Trophoblast cell (in vitro differentiated cells and primary cell): ENCODE results near the gene TRAF3IP1.

Experiments
- DNase-seq, 2 donors: peaks; one replicate each; pipeline ENCODE4 v3.0.0-alpha.2; 2016
- H2AFZ ChIP-seq: 2 replicates; pipeline ENCODE4 v1.6.1; 2013; ENCODE audit warnings: low read length, moderate library complexity, mild to moderate bottlenecking; ENCODE audit not compliant: insufficient read depth, poor library complexity
- H2AK5ac ChIP-seq: 2 replicates; pipeline ENCODE4 v1.6.1; 2013; ENCODE audit warnings: mild to moderate bottlenecking, low read length
- H2BK120ac ChIP-seq: 2 replicates; pipeline ENCODE4 v1.6.1; 2013; ENCODE audit warnings: low read length, mild to moderate bottlenecking, moderate library complexity; ENCODE audit not compliant: insufficient read depth, poor library complexity
- H2BK12ac ChIP-seq: 2 replicates; pipeline ENCODE4 v1.6.1; 2013; ENCODE audit warnings: mild to moderate bottlenecking, low read length, moderate library complexity
- H2BK5ac ChIP-seq: 2 replicates; pipeline ENCODE4 v1.6.1; 2013; ENCODE audit warnings: low read length, low read depth, moderate library complexity, mild to moderate bottlenecking; ENCODE audit not compliant: poor library complexity
- H3K14ac ChIP-seq: 2 replicates; pipeline ENCODE4 v1.6.1; 2013; ENCODE audit warnings: mild to moderate bottlenecking, low read length
- H3K18ac ChIP-seq: 2 replicates; pipeline ENCODE4 v1.6.1; 2013; ENCODE audit warnings: mild to moderate bottlenecking, low read length
- H3K23ac ChIP-seq: 2 replicates; pipeline ENCODE4 v1.6.1; 2013; ENCODE audit warnings: low read length
- H3K27ac ChIP-seq: 2 replicates; pipeline ENCODE4 v1.5.1; 2013; ENCODE audit warnings: low read depth, mild to moderate bottlenecking, inconsistent platforms, low read length, moderate library complexity
- H3K27me3 ChIP-seq: 2 replicates; pipeline ENCODE4 v1.6.1; 2013; ENCODE audit warnings: inconsistent platforms, mild to moderate bottlenecking, low read length, moderate library complexity; ENCODE audit not compliant: insufficient read depth
- H3K36me3 ChIP-seq, 2 experiments: 1 replicate in 1 of 2; 2 replicates in 1 of 2; pipeline ENCODE4 v1.6.1; 2013; ENCODE audit warnings: low read length in 2 of 2, mild to moderate bottlenecking in 2 of 2, moderate library complexity in 1 of 2; ENCODE audit not compliant: insufficient read depth in 2 of 2, control insufficient read depth in 1 of 2
- H3K4ac ChIP-seq: 2 replicates; pipeline ENCODE4 v1.6.1; 2013; ENCODE audit warnings: low read depth, mild to moderate bottlenecking, low read length, moderate library complexity
- H3K4me1 ChIP-seq, 2 experiments: 1 replicate in 1 of 2; 2 replicates in 1 of 2; pipeline ENCODE4 v1.6.1; 2013; ENCODE audit warnings: low read length in 2 of 2, mild to moderate bottlenecking in 2 of 2, moderate library complexity in 1 of 2; ENCODE audit not compliant: insufficient read depth in 2 of 2, control insufficient read depth in 1 of 2
- H3K4me2 ChIP-seq: 2 replicates; pipeline ENCODE4 v1.6.1; 2013; ENCODE audit warnings: inconsistent platforms, mild to moderate bottlenecking, low read length, moderate library complexity
- H3K4me3 ChIP-seq: 2 replicates; pipeline ENCODE4 v1.5.1; 2013; ENCODE audit warnings: mild to moderate bottlenecking, low read depth, low read length, inconsistent platforms
- H3K79me1 ChIP-seq: one replicate; pipeline ENCODE4 v1.6.1; 2013; ENCODE audit warnings: low read length
- H3K79me2 ChIP-seq: 2 replicates; pipeline ENCODE4 v1.6.1; 2013; ENCODE audit warnings: low read length, mild to moderate bottlenecking; ENCODE audit not compliant: control insufficient read depth, insufficient read depth, poor library complexity
- H3K9ac ChIP-seq: 2 replicates; pipeline ENCODE4 v1.6.1; 2013; ENCODE audit warnings: mild to moderate bottlenecking, low read length
- H3K9me3 ChIP-seq: 2 replicates; pipeline ENCODE4 v1.6.1; 2013; ENCODE audit warnings: low read depth, mild to moderate bottlenecking, control low read depth, inconsistent platforms, low read length; ENCODE audit not compliant: insufficient read depth
- H4K12ac ChIP-seq: 2 replicates; pipeline ENCODE4 v1.6.1; 2013; ENCODE audit warnings: low read depth, mild to moderate bottlenecking, low read length, moderate library complexity
- H4K8ac ChIP-seq: 2 replicates; pipeline ENCODE4 v1.6.1; 2013; ENCODE audit warnings: low read depth, mild to moderate bottlenecking, low read length, moderate library complexity
- H4K91ac ChIP-seq: one replicate; pipeline ENCODE4 v1.6.1; 2013; ENCODE audit warnings: low read depth, mild to moderate bottlenecking, low read length, moderate library complexity
- WGBS: extraction: QIAGEN DNeasy Blood & Tissue Kit; methylation state at CpG from one replicate; pipeline ENCODE4 v1.1.7; 2013; ENCODE audit warnings: missing lambda C conversion rate; ENCODE audit not compliant: insufficient read length, insufficient coverage; ENCODE audit errors: extremely low coverage; 5-methylcytosine and 5-hydroxymethylcytosine counted together

Gene TRAF3IP1

GRCh38 chr2:238418196-238418998 is 98.1 kb downstream of the TRAF3IP1 start:
- no peak for DNase-seq
- Histone ChIP-seq H4K91ac (no peak overlapping the region), H3K79me2 (no peaks in the 10 kb centered on the region), H2BK120ac (no peak overlapping the region), H3K14ac (no peak overlapping the region), H3K4me1 (peaks cover 2 to 6% of the 10 kb centered on the region in 2 experiments), H3K27ac (no peak overlapping the region), H3K18ac (no peak overlapping the region), H2AFZ (no peak overlapping the region), H3K4me2 (no peak overlapping the region), H2BK12ac (no peak overlapping the region), H4K12ac (no peak overlapping the region), H2BK5ac (no peak overlapping the region), H3K4ac (no peak overlapping the region), H3K4me3 (no peak overlapping the region), H2AK5ac (no peak overlapping the region), H3K9me3 (no peaks in the 10 kb centered on the region), H3K79me1 (no peaks in the 10 kb centered on the region), H3K36me3 (no peaks in the 10 kb centered on the region), H3K9ac (no peak overlapping the region), H4K8ac (no peak overlapping the region), H3K27me3 (no peaks in the 10 kb centered on the region), H3K23ac (no peak overlapping the region)
- no CpG with 5 or more reads among the region's 6 CpGs for WGBS

GRCh38 chr2:238418999-238419546 is 98.8 kb downstream of the TRAF3IP1 start:
- WGBS, result no CpG with 5 or more reads among the region's 2 CpGs
- Histone ChIP-seq H2AFZ (no peak overlapping the region), H3K9me3 (no peaks in the 10 kb centered on the region), H3K4me3 (no peak overlapping the region), H3K36me3 (no peaks in the 10 kb centered on the region), H3K14ac (no peak overlapping the region), H3K18ac (no peak overlapping the region), H4K8ac (no peak overlapping the region), H3K4me2 (no peak overlapping the region), H3K27ac (no peak overlapping the region), H3K4ac (no peak overlapping the region), H2BK5ac (no peak overlapping the region), H2BK12ac (no peak overlapping the region), H2AK5ac (no peak overlapping the region), H3K79me1 (no peaks in the 10 kb centered on the region), H3K9ac (no peak overlapping the region), H3K79me2 (no peaks in the 10 kb centered on the region), H3K27me3 (no peaks in the 10 kb centered on the region), H3K4me1 (peaks cover 2 to 6% of the 10 kb centered on the region in 2 experiments), H4K91ac (no peak overlapping the region), H2BK120ac (no peak overlapping the region), H3K23ac (no peak overlapping the region), H4K12ac (no peak overlapping the region)
- DNase-seq, result no peak

GRCh38 chr2:238420442-238420841 is 100.1 kb downstream of the TRAF3IP1 start:
- no peak overlapping the region for H4K12ac ChIP-seq
- H3K79me1 ChIP-seq, result no peaks in the 10 kb centered on the region
- H3K27ac ChIP-seq, result no peak overlapping the region
- no peak overlapping the region for H2BK12ac ChIP-seq
- H2AFZ ChIP-seq, result no peak overlapping the region
- no peaks in the 10 kb centered on the region for H3K9me3 ChIP-seq
- no peak for DNase-seq
- H3K4me2 ChIP-seq, result no peak overlapping the region
- no peak overlapping the region for H3K14ac ChIP-seq
- H3K4me3 ChIP-seq, result no peak overlapping the region
- no peaks in the 10 kb centered on the region for H3K79me2 ChIP-seq
- H4K91ac ChIP-seq, result no peak overlapping the region
- H4K8ac ChIP-seq, result no peak overlapping the region
- H3K23ac ChIP-seq, result no peak overlapping the region
- H3K4ac ChIP-seq, result no peak overlapping the region
- H2AK5ac ChIP-seq, result no peak overlapping the region
- H3K9ac ChIP-seq, result no peak overlapping the region
- H3K4me1 ChIP-seq, result peaks cover 0 to 1% of the 10 kb centered on the region in 2 experiments
- WGBS, result no CpG with 5 or more reads among the region's 8 CpGs
- no peak overlapping the region for H2BK120ac ChIP-seq
- H3K18ac ChIP-seq, result no peak overlapping the region
- H2BK5ac ChIP-seq, result no peak overlapping the region
- no peaks in the 10 kb centered on the region for H3K36me3 ChIP-seq
- H3K27me3 ChIP-seq, result no peaks in the 10 kb centered on the region

- no peak overlapping the region for H2BK120ac ChIP-seq
- no peak overlapping the region for H2BK12ac ChIP-seq
- no peaks in the 10 kb centered on the region for H3K9me3 ChIP-seq
- no peaks in the 10 kb centered on the region for H3K79me2 ChIP-seq
- no peak overlapping the region for H2BK5ac ChIP-seq
- no peak overlapping the region for H4K91ac ChIP-seq
- no peaks in the 10 kb centered on the region for H3K27me3 ChIP-seq
- no peak overlapping the region for H3K18ac ChIP-seq
- no peak overlapping the region for H3K23ac ChIP-seq
- H3K14ac ChIP-seq, result no peak overlapping the region
- H3K36me3 ChIP-seq, result no peaks in the 10 kb centered on the region
- H3K4me3 ChIP-seq, result peak overlapping the region; percentile 6
- H4K12ac ChIP-seq, result no peak overlapping the region
- DNase-seq, result peak in 1 of 2 donors; percentile 18
- no peak overlapping the region for H2AFZ ChIP-seq
- no CpG with 5 or more reads among the region's 16 CpGs for WGBS
- no peak overlapping the region for H3K4ac ChIP-seq
- H3K27ac ChIP-seq, result no peak overlapping the region
- peaks cover under 1% of the 10 kb centered on the region for H3K79me1 ChIP-seq
- H3K9ac ChIP-seq, result no peak overlapping the region
- H3K4me1 ChIP-seq, result peaks cover 4 to 7% of the 10 kb centered on the region in 2 experiments
- H3K4me2 ChIP-seq, result no peak overlapping the region
- no peak overlapping the region for H4K8ac ChIP-seq
- H2AK5ac ChIP-seq, result no peak overlapping the region
Observed at GRCh38 chr2:238420878-238421694, 100.8 kb downstream of the TRAF3IP1 start.
